SK-N-SH treated with all-trans-retinoic acid at 6 μM for 48 hours (cell line): ENCODE measurements around the gene TK1.
"Not testable (repeated sequence)": the region's sequence is repeated elsewhere in the genome, so short reads cannot be mapped to it uniquely, and the experiment has no call there.

Source experiments
- ARNTL ChIP-seq: fragments of 450-650 bp; formaldehyde crosslinking; IDR thresholded peaks from 2 replicates; pipeline ENCODE4 v1.5.0; 2020; ENCODE audit warnings: low read depth, mild to moderate bottlenecking, moderate library complexity, borderline replicate concordance
- CSDC2 ChIP-seq: fragments of 250-450 bp; sonication (Bioruptor Pico); IDR thresholded peaks from 2 replicates; pipeline ENCODE4 v1.5.0; 2020; ENCODE audit warnings: mild to moderate bottlenecking, moderate library complexity
- ESRRG ChIP-seq: fragments of 250-450 bp; sonication (Bioruptor Pico); IDR thresholded peaks from 2 replicates; pipeline ENCODE4 v1.6.1; 2021; ENCODE audit warnings: mild to moderate bottlenecking
- RARB ChIP-seq: fragments of 250-450 bp; sonication (Bioruptor Pico); IDR thresholded peaks from 2 replicates; pipeline ENCODE4 v1.8.0; 2021; ENCODE audit warnings: mild to moderate bottlenecking, moderate library complexity
- SNAI2 ChIP-seq: fragments of 250-450 bp; sonication (Bioruptor Pico); IDR thresholded peaks from 2 replicates; pipeline ENCODE4 v1.5.0; 2020; ENCODE audit warnings: mild to moderate bottlenecking, moderate library complexity
- ZC3H10 ChIP-seq: fragments of 250-450 bp; sonication (Bioruptor Pico); IDR thresholded peaks from 2 replicates; pipeline ENCODE4 v1.5.1; 2021; ENCODE audit warnings: mild to moderate bottlenecking, moderate library complexity
- ZFP3 ChIP-seq: fragments of 250-450 bp; sonication (Bioruptor Pico); IDR thresholded peaks from 2 replicates; pipeline ENCODE4 v1.5.0; 2020; ENCODE audit warnings: mild to moderate bottlenecking, moderate library complexity
- ZFP30 ChIP-seq: fragments of 450-650 bp; formaldehyde crosslinking; IDR thresholded peaks from 2 replicates; pipeline ENCODE4 v1.5.0; 2022; ENCODE audit warnings: mild to moderate bottlenecking, moderate library complexity
- ZNF565 ChIP-seq: fragments of 450-650 bp; formaldehyde crosslinking; conservative IDR thresholded peaks from 2 replicates; pipeline ENCODE4 v1.5.0; 2020; ENCODE audit warnings: low read depth, mild to moderate bottlenecking, moderate library complexity
- TF ChIP-seq, protein P1 (sequence below): fragments of 250-450 bp; sonication (Bioruptor Pico); IDR thresholded peaks from 2 replicates; pipeline ENCODE4 v1.8.0; 2020; ENCODE audit warnings: mild to moderate bottlenecking, moderate library complexity, borderline replicate concordance
- TF ChIP-seq, protein P2 (sequence below): fragments of 250-450 bp; sonication (Bioruptor Pico); IDR thresholded peaks from 2 replicates; pipeline ENCODE4 v1.5.0; 2020; ENCODE audit warnings: mild to moderate bottlenecking, moderate library complexity
- TF ChIP-seq, protein P3 (sequence below): fragments of 250-450 bp; sonication (Bioruptor Pico); IDR thresholded peaks from 2 replicates; pipeline ENCODE4 v1.5.1; 2021; ENCODE audit warnings: mild to moderate bottlenecking, moderate library complexity

DNA sequence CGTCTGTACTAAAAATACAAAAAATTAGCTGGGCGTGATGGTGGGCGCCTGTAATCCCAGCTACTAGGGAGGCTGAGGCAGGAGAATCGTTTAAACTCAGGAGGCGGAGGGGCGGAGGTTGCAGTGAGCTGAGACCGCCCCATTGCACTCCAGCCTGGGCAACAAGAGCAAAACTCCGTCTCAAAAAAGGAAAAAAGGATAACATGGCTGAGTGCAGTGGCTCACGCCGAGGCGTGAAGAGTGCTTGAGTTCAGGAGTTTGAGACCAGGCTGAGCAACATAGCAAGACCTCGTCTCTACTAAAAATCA, 47.0 kb downstream of the TK1 start:
- TF ChIP-seq RARB (CRISPR knock-in tag); ZFP3 (CRISPR knock-in tag); ESRRG (CRISPR knock-in tag); ARNTL; ZFP30 (CRISPR knock-in tag); CSDC2; SNAI2 (CRISPR knock-in tag); ZNF565; ZC3H10 (CRISPR knock-in tag): not testable (repeated sequence)
- TF ChIP-seq, protein P1, sequence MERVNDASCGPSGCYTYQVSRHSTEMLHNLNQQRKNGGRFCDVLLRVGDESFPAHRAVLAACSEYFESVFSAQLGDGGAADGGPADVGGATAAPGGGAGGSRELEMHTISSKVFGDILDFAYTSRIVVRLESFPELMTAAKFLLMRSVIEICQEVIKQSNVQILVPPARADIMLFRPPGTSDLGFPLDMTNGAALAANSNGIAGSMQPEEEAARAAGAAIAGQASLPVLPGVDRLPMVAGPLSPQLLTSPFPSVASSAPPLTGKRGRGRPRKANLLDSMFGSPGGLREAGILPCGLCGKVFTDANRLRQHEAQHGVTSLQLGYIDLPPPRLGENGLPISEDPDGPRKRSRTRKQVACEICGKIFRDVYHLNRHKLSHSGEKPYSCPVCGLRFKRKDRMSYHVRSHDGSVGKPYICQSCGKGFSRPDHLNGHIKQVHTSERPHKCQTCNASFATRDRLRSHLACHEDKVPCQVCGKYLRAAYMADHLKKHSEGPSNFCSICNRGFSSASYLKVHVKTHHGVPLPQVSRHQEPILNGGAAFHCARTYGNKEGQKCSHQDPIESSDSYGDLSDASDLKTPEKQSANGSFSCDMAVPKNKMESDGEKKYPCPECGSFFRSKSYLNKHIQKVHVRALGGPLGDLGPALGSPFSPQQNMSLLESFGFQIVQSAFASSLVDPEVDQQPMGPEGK, result not testable (repeated sequence)
- TF ChIP-seq, protein P2, sequence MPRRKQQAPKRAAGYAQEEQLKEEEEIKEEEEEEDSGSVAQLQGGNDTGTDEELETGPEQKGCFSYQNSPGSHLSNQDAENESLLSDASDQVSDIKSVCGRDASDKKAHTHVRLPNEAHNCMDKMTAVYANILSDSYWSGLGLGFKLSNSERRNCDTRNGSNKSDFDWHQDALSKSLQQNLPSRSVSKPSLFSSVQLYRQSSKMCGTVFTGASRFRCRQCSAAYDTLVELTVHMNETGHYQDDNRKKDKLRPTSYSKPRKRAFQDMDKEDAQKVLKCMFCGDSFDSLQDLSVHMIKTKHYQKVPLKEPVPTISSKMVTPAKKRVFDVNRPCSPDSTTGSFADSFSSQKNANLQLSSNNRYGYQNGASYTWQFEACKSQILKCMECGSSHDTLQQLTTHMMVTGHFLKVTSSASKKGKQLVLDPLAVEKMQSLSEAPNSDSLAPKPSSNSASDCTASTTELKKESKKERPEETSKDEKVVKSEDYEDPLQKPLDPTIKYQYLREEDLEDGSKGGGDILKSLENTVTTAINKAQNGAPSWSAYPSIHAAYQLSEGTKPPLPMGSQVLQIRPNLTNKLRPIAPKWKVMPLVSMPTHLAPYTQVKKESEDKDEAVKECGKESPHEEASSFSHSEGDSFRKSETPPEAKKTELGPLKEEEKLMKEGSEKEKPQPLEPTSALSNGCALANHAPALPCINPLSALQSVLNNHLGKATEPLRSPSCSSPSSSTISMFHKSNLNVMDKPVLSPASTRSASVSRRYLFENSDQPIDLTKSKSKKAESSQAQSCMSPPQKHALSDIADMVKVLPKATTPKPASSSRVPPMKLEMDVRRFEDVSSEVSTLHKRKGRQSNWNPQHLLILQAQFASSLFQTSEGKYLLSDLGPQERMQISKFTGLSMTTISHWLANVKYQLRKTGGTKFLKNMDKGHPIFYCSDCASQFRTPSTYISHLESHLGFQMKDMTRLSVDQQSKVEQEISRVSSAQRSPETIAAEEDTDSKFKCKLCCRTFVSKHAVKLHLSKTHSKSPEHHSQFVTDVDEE (CRISPR knock-in tag), result not testable (repeated sequence)
- TF ChIP-seq, protein P3, sequence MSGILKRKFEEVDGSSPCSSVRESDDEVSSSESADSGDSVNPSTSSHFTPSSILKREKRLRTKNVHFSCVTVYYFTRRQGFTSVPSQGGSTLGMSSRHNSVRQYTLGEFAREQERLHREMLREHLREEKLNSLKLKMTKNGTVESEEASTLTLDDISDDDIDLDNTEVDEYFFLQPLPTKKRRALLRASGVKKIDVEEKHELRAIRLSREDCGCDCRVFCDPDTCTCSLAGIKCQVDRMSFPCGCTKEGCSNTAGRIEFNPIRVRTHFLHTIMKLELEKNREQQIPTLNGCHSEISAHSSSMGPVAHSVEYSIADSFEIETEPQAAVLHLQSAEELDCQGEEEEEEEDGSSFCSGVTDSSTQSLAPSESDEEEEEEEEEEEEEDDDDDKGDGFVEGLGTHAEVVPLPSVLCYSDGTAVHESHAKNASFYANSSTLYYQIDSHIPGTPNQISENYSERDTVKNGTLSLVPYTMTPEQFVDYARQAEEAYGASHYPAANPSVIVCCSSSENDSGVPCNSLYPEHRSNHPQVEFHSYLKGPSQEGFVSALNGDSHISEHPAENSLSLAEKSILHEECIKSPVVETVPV (CRISPR knock-in tag), result not testable (repeated sequence)
